CD4-positive, alpha-beta T cell (primary cell): ENCODE measurements around the gene PUM2. TPM values are rescaled to one million over a fixed set of nuclear protein-coding genes. Genes with fewer than 3 reads are reported as not detected.
"Not testable (repeated sequence)": the region's sequence is repeated elsewhere in the genome, so short reads cannot be mapped to it uniquely, and the experiment has no call there.

Experiments
- ATAC-seq: fragments of 200-7000 bp; cut with Tn5 transposase; one replicate; pipeline ENCODE4 v1.10.0; 2022; ENCODE audit warnings: mild to moderate bottlenecking; ENCODE audit not compliant: poor library complexity
- CTCF ChIA-PET: fragments of 350-600 bp; sonication (Branson Sonifier 250); formaldehyde crosslinking; loops from one replicate; lab custom pipeline; 2021; ENCODE audit warnings: antibody characterized with exemption, inconsistent platforms; lab: Charles Lee
- POLR2A ChIA-PET: fragments of 350-600 bp; sonication (Branson Sonifier 250); formaldehyde crosslinking; loops from one replicate; lab custom pipeline; 2021; ENCODE audit warnings: antibody characterized with exemption, inconsistent platforms; lab: Charles Lee
- DNase-seq, 14 experiments: peaks; one replicate each; pipeline ENCODE4 v3.0.0-alpha.2; 2013 to 2020; ENCODE audit warnings: mixed read lengths in 2 of 14
- H3K27ac ChIP-seq, 2 donors: one replicate each; pipeline versions ENCODE4 v1.5.1 to v1.7.0; 2013; ENCODE audit warnings: low read length in 2 of 2, low read depth in 1 of 2, mild to moderate bottlenecking in 1 of 2
- H3K27me3 ChIP-seq, 2 experiments: 1 replicate in 1 of 2; 2 replicates in 1 of 2; pipeline versions ENCODE4 v1.6.1 to v1.7.0; 2013; ENCODE audit warnings: low read length in 2 of 2, control low read depth in 1 of 2, mild to moderate bottlenecking in 1 of 2, moderate library complexity in 1 of 2; ENCODE audit not compliant: insufficient read depth in 2 of 2, control insufficient read depth in 1 of 2
- H3K36me3 ChIP-seq: one replicate; pipeline ENCODE4 v1.6.1; 2013; ENCODE audit warnings: low read length, control low read depth; ENCODE audit not compliant: insufficient read depth
- H3K4me1 ChIP-seq: one replicate; pipeline ENCODE4 v1.6.1; 2013; ENCODE audit warnings: low read length, control low read depth; ENCODE audit not compliant: insufficient read depth
- H3K4me3 ChIP-seq: one replicate; pipeline ENCODE4 v1.5.1; 2013; ENCODE audit warnings: mild to moderate bottlenecking, low read length, moderate library complexity
- H3K9me3 ChIP-seq, 2 experiments: 1 replicate in 1 of 2; 2 replicates in 1 of 2; pipeline versions ENCODE4 v1.6.1 to v1.7.0; 2013; ENCODE audit warnings: low read length in 2 of 2, mild to moderate bottlenecking in 2 of 2, control low read depth in 1 of 2, moderate library complexity in 1 of 2; ENCODE audit not compliant: control insufficient read depth in 1 of 2, insufficient read depth in 1 of 2
- H3K27ac Mint-ChIP-seq: one replicate; pipeline ENCODE4 v1.8.0; 2020; ENCODE audit warnings: mixed read lengths
- H3K27me3 Mint-ChIP-seq: one replicate; pipeline ENCODE4 v1.8.0; 2021; ENCODE audit warnings: mixed read lengths
- H3K36me3 Mint-ChIP-seq: one replicate; pipeline ENCODE4 v1.8.0; 2021; ENCODE audit warnings: low read depth, mixed read lengths
- H3K4me1 Mint-ChIP-seq: one replicate; pipeline ENCODE4 v1.8.0; 2021; ENCODE audit warnings: low read depth, mixed read lengths
- H3K4me3 Mint-ChIP-seq: one replicate; pipeline ENCODE4 v1.8.0; 2020; ENCODE audit warnings: mild to moderate bottlenecking, mixed read lengths
- H3K9me3 Mint-ChIP-seq: one replicate; pipeline ENCODE4 v1.8.0; 2020; ENCODE audit warnings: mixed read lengths
- intact Hi-C, 2 experiments: fragments of 100-400 bp; cut with DNase I in 1 of 2; cut with micrococcal nuclease in 1 of 2; formaldehyde crosslinking; loops; one replicate each; pipeline versions ENCODE4 v1.15.1 to v1.9.0; 2023 to 2025; cut with DNase I, micrococcal nuclease
- total RNA-seq, 174 experiments: library from RNA in 2 of 174; stranded (reverse) in 2 of 174; gene quantifications; one replicate each; pipeline ENCODE4 v1.2.3 and lab custom pipeline; 2021 to 2026
- TF ChIP-seq, protein P1 (sequence below): fragments of 200-600 bp; IDR thresholded peaks from one replicate; pipeline ENCODE4 v1.8.0; 2022; ENCODE audit warnings: antibody characterized with exemption, mild to moderate bottlenecking

The PUM2 gene
- total RNA-seq, 2 experiments from 2014 or later, result 94.9 to 95.4 TPM

DNA sequence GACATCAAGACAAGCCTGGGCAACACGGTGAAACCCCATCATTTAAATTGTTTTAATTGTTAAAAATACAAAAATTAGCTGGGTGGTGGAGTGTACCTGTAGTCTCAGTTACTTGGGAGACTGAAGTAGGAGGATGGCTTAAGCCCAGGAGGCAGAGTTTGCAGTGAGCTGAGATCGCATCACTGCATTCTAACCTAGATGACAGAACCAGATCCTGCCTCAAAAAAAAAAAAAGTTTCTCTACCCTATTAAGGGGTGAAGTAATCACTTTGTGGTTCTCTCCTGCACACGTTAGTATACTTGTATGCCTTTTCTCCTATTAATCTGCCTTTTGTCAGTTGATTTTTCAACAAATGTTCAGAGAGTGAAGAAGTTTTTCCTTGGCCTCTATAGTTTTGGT lies 18.1 kb upstream of the PUM2 start:
- no peak overlapping the region for H3K4me3 Mint-ChIP-seq
- H3K36me3 ChIP-seq, result no peaks in the 10 kb centered on the region
- ChIA-PET CTCF (no interaction called here), POLR2A (interaction anchor here (0.6 kb wide), 1 partner anchor 207 kb away, joined by 3 read pairs; no protein-coding TSS in a partner anchor)
- H3K4me1 Mint-ChIP-seq, result no peaks in the 10 kb centered on the region
- no peak overlapping the region for H3K27ac ChIP-seq
- TF ChIP-seq, protein P1, sequence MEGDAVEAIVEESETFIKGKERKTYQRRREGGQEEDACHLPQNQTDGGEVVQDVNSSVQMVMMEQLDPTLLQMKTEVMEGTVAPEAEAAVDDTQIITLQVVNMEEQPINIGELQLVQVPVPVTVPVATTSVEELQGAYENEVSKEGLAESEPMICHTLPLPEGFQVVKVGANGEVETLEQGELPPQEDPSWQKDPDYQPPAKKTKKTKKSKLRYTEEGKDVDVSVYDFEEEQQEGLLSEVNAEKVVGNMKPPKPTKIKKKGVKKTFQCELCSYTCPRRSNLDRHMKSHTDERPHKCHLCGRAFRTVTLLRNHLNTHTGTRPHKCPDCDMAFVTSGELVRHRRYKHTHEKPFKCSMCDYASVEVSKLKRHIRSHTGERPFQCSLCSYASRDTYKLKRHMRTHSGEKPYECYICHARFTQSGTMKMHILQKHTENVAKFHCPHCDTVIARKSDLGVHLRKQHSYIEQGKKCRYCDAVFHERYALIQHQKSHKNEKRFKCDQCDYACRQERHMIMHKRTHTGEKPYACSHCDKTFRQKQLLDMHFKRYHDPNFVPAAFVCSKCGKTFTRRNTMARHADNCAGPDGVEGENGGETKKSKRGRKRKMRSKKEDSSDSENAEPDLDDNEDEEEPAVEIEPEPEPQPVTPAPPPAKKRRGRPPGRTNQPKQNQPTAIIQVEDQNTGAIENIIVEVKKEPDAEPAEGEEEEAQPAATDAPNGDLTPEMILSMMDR, result no peak
- H3K27ac Mint-ChIP-seq, result no peak overlapping the region
- H3K4me1 ChIP-seq, result no peaks in the 10 kb centered on the region
- ATAC-seq, result no peak
- no peak overlapping the region for H3K4me3 ChIP-seq
- peaks cover 7% of the 10 kb centered on the region for H3K27me3 Mint-ChIP-seq
- intact Hi-C loops, result no loop called here
- H3K9me3 Mint-ChIP-seq, result no peaks in the 10 kb centered on the region
- H3K9me3 ChIP-seq, result no peaks in the 10 kb centered on the region
- no peaks in the 10 kb centered on the region for H3K36me3 Mint-ChIP-seq
- H3K27me3 ChIP-seq, result no peaks in the 10 kb centered on the region
- DNase-seq, result no peak

DNA sequence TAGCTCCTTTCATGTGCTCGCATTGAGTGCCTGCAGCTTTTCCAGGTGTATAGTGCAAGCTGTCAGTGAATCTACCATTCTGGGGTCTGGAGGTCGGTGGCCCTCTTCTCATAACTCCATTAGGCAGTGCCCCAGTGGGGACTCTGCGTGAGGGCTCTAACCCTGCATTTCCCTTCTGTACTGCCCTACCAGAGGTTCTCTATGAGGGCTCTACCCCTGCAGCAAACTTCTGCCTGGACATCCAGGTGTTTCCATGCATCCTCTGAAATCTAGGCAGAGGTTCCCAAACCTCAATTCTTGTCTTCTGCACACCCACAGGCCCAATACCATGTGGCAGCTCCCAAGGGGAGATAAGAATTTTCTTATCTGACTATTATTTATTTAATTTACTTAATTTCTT lies 17.3 kb upstream of the PUM2 start:
- H3K4me3 ChIP-seq, H3K9me3 ChIP-seq, H3K27me3 Mint-ChIP-seq, DNase-seq, H3K27ac ChIP-seq, intact Hi-C loops, H3K36me3 ChIP-seq, H3K4me1 Mint-ChIP-seq, ATAC-seq, H3K36me3 Mint-ChIP-seq, H3K9me3 Mint-ChIP-seq, POLR2A ChIA-PET, H3K27me3 ChIP-seq, H3K4me3 Mint-ChIP-seq, H3K27ac Mint-ChIP-seq, CTCF ChIA-PET, H3K4me1 ChIP-seq: not testable (repeated sequence)

DNA sequence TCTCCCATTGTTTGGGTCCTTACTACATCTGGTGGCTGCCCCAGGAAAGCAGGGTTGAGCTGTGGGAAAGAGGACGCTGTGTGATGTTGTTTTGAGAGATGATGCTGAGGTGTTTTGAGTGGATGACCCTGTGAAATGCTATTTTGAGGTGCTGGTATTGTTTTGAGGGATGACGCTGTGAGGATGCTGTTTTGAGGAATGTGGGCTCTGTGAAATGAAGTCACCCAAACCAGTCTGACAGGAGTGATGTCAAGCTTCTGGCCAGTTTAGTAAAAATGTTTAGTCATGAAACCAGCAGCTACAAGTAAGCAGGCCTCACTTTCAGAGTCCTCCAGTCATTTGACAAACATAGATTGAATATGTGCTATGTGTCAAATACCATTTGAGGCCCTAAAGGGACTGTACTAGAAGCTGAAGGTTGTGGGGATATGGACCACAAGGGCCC lies 16.1 kb upstream of the PUM2 start:
- intact Hi-C loops, result no loop called here
- ChIA-PET POLR2A (no interaction called here), CTCF (no interaction called here)
- Histone ChIP-seq H3K9me3 (no peaks in the 10 kb centered on the region), H3K27me3 (no peaks in the 10 kb centered on the region), H3K36me3 (no peaks in the 10 kb centered on the region), H3K4me1 (no peaks in the 10 kb centered on the region), H3K4me3 (no peak overlapping the region), H3K27ac (no peak overlapping the region)
- no peak overlapping the region for H3K4me3 Mint-ChIP-seq
- no peaks in the 10 kb centered on the region for H3K4me1 Mint-ChIP-seq
- H3K36me3 Mint-ChIP-seq, result no peaks in the 10 kb centered on the region
- ATAC-seq (no peak), DNase-seq (no peak)
- peaks cover 11% of the 10 kb centered on the region for H3K27me3 Mint-ChIP-seq
- H3K9me3 Mint-ChIP-seq, result no peaks in the 10 kb centered on the region
- no peak overlapping the region for H3K27ac Mint-ChIP-seq
- TF ChIP-seq, protein P1, result no peak

DNA sequence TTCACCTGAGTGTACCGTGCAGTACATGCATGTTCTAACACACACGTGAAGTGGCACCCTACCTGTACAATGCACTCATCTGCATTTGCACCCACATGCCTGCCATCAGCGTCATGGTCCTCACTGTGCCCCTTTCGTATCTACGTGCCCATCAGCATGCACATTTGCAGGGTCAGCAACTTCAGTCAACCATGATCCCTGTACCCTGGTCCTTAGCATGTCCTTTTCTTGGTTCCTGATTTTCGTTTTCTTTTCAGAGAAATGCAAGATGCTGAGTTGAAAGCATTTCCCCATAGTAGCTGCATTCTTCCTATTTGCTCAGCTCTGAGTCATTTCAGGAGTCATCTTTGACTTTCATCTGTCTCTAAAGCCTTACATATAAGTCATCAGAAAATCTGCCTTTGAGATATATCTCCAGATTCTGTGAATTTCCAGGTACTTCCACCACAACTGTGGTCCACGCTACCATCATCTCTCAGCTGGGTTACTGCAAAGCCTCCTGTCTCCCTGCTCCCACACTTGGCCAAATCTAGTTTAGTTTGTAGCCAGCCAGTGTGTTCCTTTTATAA lies 14.7 kb upstream of the PUM2 start:
- Mint-ChIP-seq H3K27me3 (peaks cover 11% of the 10 kb centered on the region), H3K4me3 (no peak overlapping the region), H3K27ac (no peak overlapping the region), H3K9me3 (no peaks in the 10 kb centered on the region), H3K36me3 (no peaks in the 10 kb centered on the region), H3K4me1 (no peaks in the 10 kb centered on the region)
- CTCF ChIA-PET, result no interaction called here
- H3K4me3 ChIP-seq, result no peak overlapping the region
- DNase-seq (peak in 1 of 14 experiments; percentile 22), ATAC-seq (no peak)
- POLR2A ChIA-PET, result no interaction called here
- TF ChIP-seq, protein P1, result no peak
- H3K36me3 ChIP-seq, result no peaks in the 10 kb centered on the region
- H3K9me3 ChIP-seq, result no peaks in the 10 kb centered on the region
- intact Hi-C loops, result no loop called here
- H3K27ac ChIP-seq, result no peak overlapping the region
- H3K4me1 ChIP-seq, result no peaks in the 10 kb centered on the region
- no peaks in the 10 kb centered on the region for H3K27me3 ChIP-seq
